ENCODE measurements around the gene BDKRB2. TPM values are rescaled to one million over a fixed set of nuclear protein-coding genes. Genes with fewer than 3 reads are reported as not detected.

BDKRB2 gene
- total RNA-seq, 1 donor from 2014 or later, result 7.9 TPM

GRCh38 chr14:96180043-96180874, 24.4 kb upstream of the BDKRB2 start:
- intact Hi-C loops (cut with DNase I), result no loop called here
- Histone ChIP-seq H3K9me3 (no peaks in the 10 kb centered on the region), H3K4me3 (no peak overlapping the region), H3K36me3 (no peaks in the 10 kb centered on the region), H3K27me3 (no peaks in the 10 kb centered on the region), H3K4me1 (no peaks in the 10 kb centered on the region), H3K27ac (no peak overlapping the region)
- DNase-seq (ENCODE audit: low spot score in 2 of 2), result no peak
- no peak for TF ChIP-seq CTCF (IDR thresholded peaks at IDR 0.05)

GRCh38 chr14:96181186-96182056, 23.2 kb upstream of the BDKRB2 start:
- no peak for DNase-seq (ENCODE audit: low spot score in 2 of 2)
- H3K36me3 ChIP-seq, result no peaks in the 10 kb centered on the region
- H3K27ac ChIP-seq, result peak overlapping the region in 1 of 2 donors; percentile 1
- no peaks in the 10 kb centered on the region for H3K9me3 ChIP-seq
- no peaks in the 10 kb centered on the region for H3K4me1 ChIP-seq
- no peak for TF ChIP-seq CTCF (IDR thresholded peaks at IDR 0.05)
- no peak overlapping the region for H3K4me3 ChIP-seq
- intact Hi-C loops (cut with DNase I), result no loop called here
- no peaks in the 10 kb centered on the region for H3K27me3 ChIP-seq

GRCh38 chr14:96182546-96182945, 22.1 kb upstream of the BDKRB2 start:
- Histone ChIP-seq H3K27me3 (no peaks in the 10 kb centered on the region), H3K27ac (no peak overlapping the region), H3K4me1 (no peaks in the 10 kb centered on the region), H3K4me3 (no peak overlapping the region), H3K36me3 (no peaks in the 10 kb centered on the region), H3K9me3 (no peaks in the 10 kb centered on the region)
- no peak for DNase-seq (ENCODE audit: low spot score in 2 of 2)
- TF ChIP-seq CTCF (IDR thresholded peaks at IDR 0.05), result no peak
- intact Hi-C loops (cut with DNase I), result no loop called here

- Histone ChIP-seq H3K36me3 (no peaks in the 10 kb centered on the region), H3K27ac (no peak overlapping the region), H3K27me3 (no peaks in the 10 kb centered on the region), H3K4me1 (no peaks in the 10 kb centered on the region), H3K9me3 (no peaks in the 10 kb centered on the region), H3K4me3 (no peak overlapping the region)
- no peak for TF ChIP-seq CTCF (IDR thresholded peaks at IDR 0.05)
- no peak for DNase-seq (ENCODE audit: low spot score in 2 of 2)
- intact Hi-C loops (cut with DNase I), result no loop called here
Observed at GRCh38 chr14:96184737-96185136, 19.9 kb upstream of the BDKRB2 start.

- TF ChIP-seq CTCF (IDR thresholded peaks at IDR 0.05), result no peak
- H3K9me3 ChIP-seq, result no peaks in the 10 kb centered on the region
- no peaks in the 10 kb centered on the region for H3K36me3 ChIP-seq
- intact Hi-C loops (cut with DNase I), result no loop called here
- H3K27me3 ChIP-seq, result no peaks in the 10 kb centered on the region
- no peaks in the 10 kb centered on the region for H3K4me1 ChIP-seq
- no peak overlapping the region for H3K27ac ChIP-seq
- H3K4me3 ChIP-seq, result no peak overlapping the region
- DNase-seq (ENCODE audit: low spot score in 2 of 2), result no peak
Observed at GRCh38 chr14:96187216-96188031, 17.2 kb upstream of the BDKRB2 start.
